ENCODE results near the gene MED20. TPM values are rescaled to one million over a fixed set of nuclear protein-coding genes. Genes with fewer than 3 reads are reported as not detected.

MED20 gene, protein sequence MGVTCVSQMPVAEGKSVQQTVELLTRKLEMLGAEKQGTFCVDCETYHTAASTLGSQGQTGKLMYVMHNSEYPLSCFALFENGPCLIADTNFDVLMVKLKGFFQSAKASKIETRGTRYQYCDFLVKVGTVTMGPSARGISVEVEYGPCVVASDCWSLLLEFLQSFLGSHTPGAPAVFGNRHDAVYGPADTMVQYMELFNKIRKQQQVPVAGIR
- total RNA-seq: 24.1 to 25.1 TPM (median 25.1 TPM) in 3 replicates

- H3K4me3 Mint-ChIP-seq: peak within 1 kb of the TSS; percentile 99
- H3K4me1 Mint-ChIP-seq: peaks cover 34% of the 10 kb centered on the region
- TF ChIP-seq, protein P1, sequence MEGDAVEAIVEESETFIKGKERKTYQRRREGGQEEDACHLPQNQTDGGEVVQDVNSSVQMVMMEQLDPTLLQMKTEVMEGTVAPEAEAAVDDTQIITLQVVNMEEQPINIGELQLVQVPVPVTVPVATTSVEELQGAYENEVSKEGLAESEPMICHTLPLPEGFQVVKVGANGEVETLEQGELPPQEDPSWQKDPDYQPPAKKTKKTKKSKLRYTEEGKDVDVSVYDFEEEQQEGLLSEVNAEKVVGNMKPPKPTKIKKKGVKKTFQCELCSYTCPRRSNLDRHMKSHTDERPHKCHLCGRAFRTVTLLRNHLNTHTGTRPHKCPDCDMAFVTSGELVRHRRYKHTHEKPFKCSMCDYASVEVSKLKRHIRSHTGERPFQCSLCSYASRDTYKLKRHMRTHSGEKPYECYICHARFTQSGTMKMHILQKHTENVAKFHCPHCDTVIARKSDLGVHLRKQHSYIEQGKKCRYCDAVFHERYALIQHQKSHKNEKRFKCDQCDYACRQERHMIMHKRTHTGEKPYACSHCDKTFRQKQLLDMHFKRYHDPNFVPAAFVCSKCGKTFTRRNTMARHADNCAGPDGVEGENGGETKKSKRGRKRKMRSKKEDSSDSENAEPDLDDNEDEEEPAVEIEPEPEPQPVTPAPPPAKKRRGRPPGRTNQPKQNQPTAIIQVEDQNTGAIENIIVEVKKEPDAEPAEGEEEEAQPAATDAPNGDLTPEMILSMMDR (IDR thresholded peaks at IDR 0.05; ENCODE audit: unreplicated experiment): peak; percentile 93
- DNase-seq (ENCODE audit: low spot score in 2 of 2, unreplicated experiment in 2 of 2): peak; percentile 84 to 98
- H3K9me3 Mint-ChIP-seq: no peaks in the 10 kb centered on the region
- no peaks in the 10 kb centered on the region for H3K27me3 Mint-ChIP-seq (ENCODE audit: low read depth)
- H3K27ac Mint-ChIP-seq: peak within 1 kb of the TSS; percentile 100
- H3K36me3 Mint-ChIP-seq: peaks cover 20% of the 10 kb centered on the region
Measured at GRCh38 chr6:41920921-41921711, at the start of gene MED20, which contains the start of gene BYSL. MED20 (minus strand) TSS chr6:41921139; CDS start chr6:41921018, 121 bp downstream. BYSL (plus strand) TSS chr6:41921499; CDS start chr6:41921563, 64 bp downstream.

- TF ChIP-seq, protein P1 (IDR thresholded peaks at IDR 0.05; ENCODE audit: unreplicated experiment): no peak
- peaks cover 11% of the 10 kb centered on the region for H3K4me1 Mint-ChIP-seq
- H3K36me3 Mint-ChIP-seq: no peaks in the 10 kb centered on the region
- H3K9me3 Mint-ChIP-seq: no peaks in the 10 kb centered on the region
- no peak overlapping the region for H3K27ac Mint-ChIP-seq
- no peaks in the 10 kb centered on the region for H3K27me3 Mint-ChIP-seq (ENCODE audit: low read depth)
- DNase-seq (ENCODE audit: low spot score in 2 of 2, unreplicated experiment in 2 of 2): no peak
- no peak overlapping the region for H3K4me3 Mint-ChIP-seq
Measured at GRCh38 chr6:41970436-41970846, 49.5 kb upstream of the MED20 start.

DNA sequence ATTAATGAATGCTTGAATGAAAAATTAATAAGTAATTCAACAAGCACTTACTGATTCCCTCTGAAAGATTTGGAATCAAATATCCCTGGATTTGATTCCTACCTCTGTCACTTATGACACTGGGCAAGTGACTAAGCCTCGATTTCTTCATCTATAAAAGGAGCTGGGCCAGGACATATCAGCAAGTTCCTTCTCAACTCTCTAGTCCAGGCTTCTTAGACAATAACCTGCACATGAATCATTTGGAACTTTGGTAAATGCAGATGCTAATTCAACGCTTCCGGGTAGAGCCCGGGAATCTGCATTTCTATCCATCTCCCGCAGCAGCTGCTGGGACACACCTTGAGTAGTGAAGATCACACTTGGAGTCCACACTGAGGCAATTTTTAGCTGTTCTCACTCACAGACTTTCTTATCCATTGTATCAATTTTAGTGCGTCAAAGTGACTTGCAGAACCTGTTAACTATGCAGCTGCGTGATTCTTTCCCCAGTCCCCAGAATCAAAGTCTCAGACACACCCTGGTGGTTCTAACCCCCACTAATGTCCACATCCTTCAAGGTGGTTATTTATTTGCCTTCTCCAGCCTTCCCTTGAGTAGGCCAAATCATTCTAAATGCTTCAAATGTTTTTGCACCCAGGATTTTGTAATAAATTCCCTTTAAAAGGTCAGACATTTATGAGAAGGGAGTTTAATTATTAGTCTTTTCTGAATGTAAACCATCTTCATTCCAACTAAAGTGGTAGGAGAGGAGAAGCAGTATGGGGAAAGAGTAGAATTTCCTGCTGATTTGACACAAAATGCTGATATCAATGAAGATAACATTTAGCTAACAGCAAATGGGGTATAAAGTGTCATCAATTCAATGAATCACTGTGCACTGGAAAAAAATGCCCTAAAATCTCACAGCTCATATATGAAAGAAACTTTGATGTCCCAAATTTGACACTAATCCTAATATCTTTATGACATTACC, 46.7 kb upstream of the MED20 start:
- peaks cover 11% of the 10 kb centered on the region for H3K4me1 Mint-ChIP-seq
- H3K9me3 Mint-ChIP-seq: no peaks in the 10 kb centered on the region
- peak overlapping the region; percentile 77 for H3K27ac Mint-ChIP-seq
- H3K27me3 Mint-ChIP-seq (ENCODE audit: low read depth): no peaks in the 10 kb centered on the region
- no peak for DNase-seq (ENCODE audit: low spot score in 2 of 2, unreplicated experiment in 2 of 2)
- no peaks in the 10 kb centered on the region for H3K36me3 Mint-ChIP-seq
- H3K4me3 Mint-ChIP-seq: no peak overlapping the region
- TF ChIP-seq, protein P1 (IDR thresholded peaks at IDR 0.05; ENCODE audit: unreplicated experiment): no peak

DNA sequence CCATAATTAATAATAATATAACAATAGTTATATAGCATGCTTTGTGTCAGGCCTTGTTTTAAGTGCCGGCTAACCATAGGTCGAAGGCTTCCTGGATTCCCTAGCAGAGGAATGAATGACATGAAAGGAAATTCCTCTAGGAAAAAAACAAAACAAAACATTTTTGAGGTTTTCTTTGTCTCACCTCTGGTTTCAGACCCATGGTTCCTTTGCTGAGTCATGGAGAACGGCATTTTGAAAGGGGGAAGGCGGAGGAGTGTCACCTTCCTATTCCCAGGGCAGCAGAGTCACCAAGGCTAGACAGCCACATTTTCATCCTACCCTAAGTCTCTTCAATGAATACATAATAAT, 46.0 kb upstream of the MED20 start:
- H3K27ac Mint-ChIP-seq: no peak overlapping the region
- no peaks in the 10 kb centered on the region for H3K27me3 Mint-ChIP-seq (ENCODE audit: low read depth)
- no peaks in the 10 kb centered on the region for H3K9me3 Mint-ChIP-seq

More for the DNA sequence above, 46.0 kb upstream of the MED20 start:
- TF ChIP-seq, protein P1 (IDR thresholded peaks at IDR 0.05; ENCODE audit: unreplicated experiment): no peak
- Mint-ChIP-seq H3K4me3 (no peak overlapping the region), H3K4me1 (peaks cover 11% of the 10 kb centered on the region), H3K36me3 (no peaks in the 10 kb centered on the region)
- DNase-seq (ENCODE audit: low spot score in 2 of 2, unreplicated experiment in 2 of 2): no peak

Data from mesothelial cell of epicardium (in vitro differentiated cells).